ENCODE data around the gene CCNA2.

DNA sequence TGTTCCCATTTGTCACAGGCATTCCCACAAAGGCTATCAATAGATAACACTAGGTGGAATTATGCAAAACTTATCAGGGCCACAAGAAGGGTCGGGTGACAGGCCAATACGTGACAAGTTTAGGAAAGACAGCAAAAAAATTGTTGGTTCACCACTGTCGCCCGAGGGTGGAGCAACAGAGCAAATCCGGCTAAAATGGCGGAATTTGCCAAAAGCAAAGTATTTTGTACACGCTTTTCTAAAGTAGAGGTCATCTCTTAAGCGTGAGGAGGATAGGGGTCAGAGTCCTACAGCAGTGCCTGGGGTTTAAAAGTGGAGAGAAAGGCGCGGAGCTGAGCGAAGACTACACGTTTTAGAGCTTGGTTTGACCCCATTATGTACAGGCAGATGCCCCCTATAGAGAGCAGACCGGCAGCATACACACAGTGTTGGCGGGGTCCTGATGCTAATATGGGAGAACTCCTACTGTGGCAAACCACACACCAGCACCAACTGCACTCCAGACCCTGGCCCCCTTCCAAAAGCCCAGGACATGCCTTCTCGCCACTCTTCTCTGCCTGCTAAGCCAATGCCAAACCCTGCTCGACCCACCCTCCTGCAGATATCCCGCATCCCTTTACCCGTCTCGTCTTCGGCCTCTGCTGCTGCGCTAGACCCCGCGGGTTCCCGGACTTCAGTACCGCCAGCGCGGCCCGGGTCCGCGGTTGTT lies 733 bp downstream of the CCNA2 start:
- TF ChIP-seq, protein P1, sequence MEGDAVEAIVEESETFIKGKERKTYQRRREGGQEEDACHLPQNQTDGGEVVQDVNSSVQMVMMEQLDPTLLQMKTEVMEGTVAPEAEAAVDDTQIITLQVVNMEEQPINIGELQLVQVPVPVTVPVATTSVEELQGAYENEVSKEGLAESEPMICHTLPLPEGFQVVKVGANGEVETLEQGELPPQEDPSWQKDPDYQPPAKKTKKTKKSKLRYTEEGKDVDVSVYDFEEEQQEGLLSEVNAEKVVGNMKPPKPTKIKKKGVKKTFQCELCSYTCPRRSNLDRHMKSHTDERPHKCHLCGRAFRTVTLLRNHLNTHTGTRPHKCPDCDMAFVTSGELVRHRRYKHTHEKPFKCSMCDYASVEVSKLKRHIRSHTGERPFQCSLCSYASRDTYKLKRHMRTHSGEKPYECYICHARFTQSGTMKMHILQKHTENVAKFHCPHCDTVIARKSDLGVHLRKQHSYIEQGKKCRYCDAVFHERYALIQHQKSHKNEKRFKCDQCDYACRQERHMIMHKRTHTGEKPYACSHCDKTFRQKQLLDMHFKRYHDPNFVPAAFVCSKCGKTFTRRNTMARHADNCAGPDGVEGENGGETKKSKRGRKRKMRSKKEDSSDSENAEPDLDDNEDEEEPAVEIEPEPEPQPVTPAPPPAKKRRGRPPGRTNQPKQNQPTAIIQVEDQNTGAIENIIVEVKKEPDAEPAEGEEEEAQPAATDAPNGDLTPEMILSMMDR (conservative IDR thresholded peaks at IDR 0.05) = peak; percentile 24
- no peak for TF ChIP-seq ZFX (IDR thresholded peaks at IDR 0.05)

All from C4-2B (cell line).